Panc1 (cell line): ENCODE measurements around the gene AMIGO1. TPM values are rescaled to one million over a fixed set of nuclear protein-coding genes. Genes with fewer than 3 reads are reported as not detected.

Experiments used
- ATAC-seq: fragments of 200-7000 bp; cut with Tn5 transposase; 2 replicates; pipeline ENCODE4 v1.9.1; 2020; ENCODE audit warnings: mild to moderate bottlenecking, moderate library complexity
- BruUV-seq: library from RNA; stranded (reverse); fragments of 400-500 nt; replicated peaks from 2 replicates; lab custom pipeline; 2021; lab: Mats Ljungman, UMichigan
- CTCF ChIA-PET: fragments of 300-600 bp; sonication (Branson Sonifier 250); formaldehyde crosslinking; loops from one replicate; lab custom pipeline; 2022; ENCODE audit warnings: antibody characterized with exemption; lab: Charles Lee
- POLR2A ChIA-PET: fragments of 300-600 bp; sonication (Branson Sonifier 250); formaldehyde crosslinking; loops from one replicate; lab custom pipeline; 2022; ENCODE audit warnings: antibody characterized with exemption; lab: Charles Lee
- DNase-seq: peaks from one replicate; pipeline ENCODE4 v3.0.0-alpha.2; 2010; ENCODE audit warnings: low read depth, low spot score
- H3K27ac ChIP-seq: 2 replicates; pipeline ENCODE4 v1.5.1; 2011; ENCODE audit warnings: mild to moderate bottlenecking, low read length, inconsistent platforms
- H3K27me3 ChIP-seq: fragments of 200-500 bp; sonication (Bioruptor generic); 2 replicates; pipeline ENCODE4 v1.6.0; 2014; ENCODE audit warnings: low read length, inconsistent platforms; ENCODE audit not compliant: control insufficient read depth, insufficient read depth
- H3K36me3 ChIP-seq: fragments of 200-500 bp; sonication (Bioruptor generic); 2 replicates; pipeline ENCODE4 v1.5.1; 2014; ENCODE audit warnings: inconsistent platforms, mild to moderate bottlenecking, low read length, moderate library complexity; ENCODE audit not compliant: control insufficient read depth, insufficient read depth
- H3K4me1 ChIP-seq: 2 replicates; pipeline ENCODE4 v1.5.1; 2011; ENCODE audit warnings: inconsistent platforms, mild to moderate bottlenecking, low read length, moderate library complexity; ENCODE audit not compliant: control insufficient read depth, insufficient read depth
- H3K4me3 ChIP-seq, 2 experiments: 2 replicates each; pipeline ENCODE4 v1.5.1; 2011 to 2012; ENCODE audit warnings: low read depth in 2 of 2, low read length in 2 of 2, mild to moderate bottlenecking in 2 of 2, inconsistent platforms in 1 of 2, moderate library complexity in 1 of 2
- H3K9me3 ChIP-seq: fragments of 200-500 bp; sonication (Bioruptor generic); 2 replicates; pipeline ENCODE4 v1.5.1; 2014; ENCODE audit warnings: low read depth, mild to moderate bottlenecking, inconsistent platforms, low read length, moderate library complexity; ENCODE audit not compliant: control insufficient read depth, insufficient read depth
- CTCF ChIP-seq: fragments of 450-650 bp; IDR thresholded peaks from 2 replicates; pipeline ENCODE4 v1.5.1; 2017; ENCODE audit warnings: mild to moderate bottlenecking
- POLR2AphosphoS5 ChIP-seq: IDR thresholded peaks from 2 replicates; pipeline ENCODE4 v1.6.1; 2012; ENCODE audit warnings: mild to moderate bottlenecking, low read depth, low read length, moderate library complexity
- SIN3A ChIP-seq: IDR thresholded peaks from 2 replicates; pipeline ENCODE4 v1.6.1; 2012; ENCODE audit warnings: low read depth, mild to moderate bottlenecking, low read length, moderate library complexity, borderline replicate concordance; ENCODE audit not compliant: insufficient read depth
- TCF7L2 ChIP-seq: IDR thresholded peaks from 2 replicates; pipeline ENCODE4 v1.6.1; 2011; ENCODE audit warnings: mild to moderate bottlenecking, low read depth, low read length, inconsistent platforms
- in situ Hi-C: cut with HindIII; loops from 2 replicates; pipeline ENCODE4 v1.10.0; 2016; ENCODE audit warnings: low sequenced_read_pairs, low pct_unique_long_range_greater_than_20kb
- intact Hi-C: fragments of 100-400 bp; cut with micrococcal nuclease; formaldehyde crosslinking; loops from one replicate; pipeline ENCODE4 v1.10.0; 2022; ENCODE audit not compliant: unreplicated experiment
- total RNA-seq: library from RNA; stranded (reverse); gene quantifications from one replicate; pipeline ENCODE4 v1.2.1, GENCODE V29; 2021; ENCODE audit not compliant: unreplicated experiment
- TF ChIP-seq, protein P1 (sequence below), 2 experiments: IDR thresholded peaks; 2 replicates each; pipeline ENCODE4 v1.6.1; 2011 to 2012; ENCODE audit warnings: low read depth in 2 of 2, control low read depth in 1 of 2, low read length in 1 of 2, mild to moderate bottlenecking in 1 of 2, moderate library complexity in 1 of 2; ENCODE audit not compliant: insufficient read depth in 1 of 2

AMIGO1 gene
- total RNA-seq, 1 experiment from 2014 or later: 0.64 TPM

GRCh38 chr1:109479901-109480300, 29.6 kb downstream of the AMIGO1 start:
- BruUV-seq: no TSS peak
- Histone ChIP-seq H3K4me1 (peaks cover 2% of the 10 kb centered on the region; the same call in 1 of the 2 replicates), H3K27me3 (no peaks in the 10 kb centered on the region), H3K9me3 (no peaks in the 10 kb centered on the region), H3K4me3 (no peak overlapping the region), H3K36me3 (no peaks in the 10 kb centered on the region), H3K27ac (no peak overlapping the region)
- ChIA-PET CTCF (no interaction called here), POLR2A (no interaction called here)
- DNase-seq: no peak
- ATAC-seq: no peak
- intact Hi-C loops (no loop called here), in situ Hi-C loops (no loop called here)
- TF ChIP-seq SIN3A: no peak
- TF ChIP-seq TCF7L2: no peak
- TF ChIP-seq CTCF: no peak
- no peak for TF ChIP-seq POLR2AphosphoS5
- TF ChIP-seq, protein P1, sequence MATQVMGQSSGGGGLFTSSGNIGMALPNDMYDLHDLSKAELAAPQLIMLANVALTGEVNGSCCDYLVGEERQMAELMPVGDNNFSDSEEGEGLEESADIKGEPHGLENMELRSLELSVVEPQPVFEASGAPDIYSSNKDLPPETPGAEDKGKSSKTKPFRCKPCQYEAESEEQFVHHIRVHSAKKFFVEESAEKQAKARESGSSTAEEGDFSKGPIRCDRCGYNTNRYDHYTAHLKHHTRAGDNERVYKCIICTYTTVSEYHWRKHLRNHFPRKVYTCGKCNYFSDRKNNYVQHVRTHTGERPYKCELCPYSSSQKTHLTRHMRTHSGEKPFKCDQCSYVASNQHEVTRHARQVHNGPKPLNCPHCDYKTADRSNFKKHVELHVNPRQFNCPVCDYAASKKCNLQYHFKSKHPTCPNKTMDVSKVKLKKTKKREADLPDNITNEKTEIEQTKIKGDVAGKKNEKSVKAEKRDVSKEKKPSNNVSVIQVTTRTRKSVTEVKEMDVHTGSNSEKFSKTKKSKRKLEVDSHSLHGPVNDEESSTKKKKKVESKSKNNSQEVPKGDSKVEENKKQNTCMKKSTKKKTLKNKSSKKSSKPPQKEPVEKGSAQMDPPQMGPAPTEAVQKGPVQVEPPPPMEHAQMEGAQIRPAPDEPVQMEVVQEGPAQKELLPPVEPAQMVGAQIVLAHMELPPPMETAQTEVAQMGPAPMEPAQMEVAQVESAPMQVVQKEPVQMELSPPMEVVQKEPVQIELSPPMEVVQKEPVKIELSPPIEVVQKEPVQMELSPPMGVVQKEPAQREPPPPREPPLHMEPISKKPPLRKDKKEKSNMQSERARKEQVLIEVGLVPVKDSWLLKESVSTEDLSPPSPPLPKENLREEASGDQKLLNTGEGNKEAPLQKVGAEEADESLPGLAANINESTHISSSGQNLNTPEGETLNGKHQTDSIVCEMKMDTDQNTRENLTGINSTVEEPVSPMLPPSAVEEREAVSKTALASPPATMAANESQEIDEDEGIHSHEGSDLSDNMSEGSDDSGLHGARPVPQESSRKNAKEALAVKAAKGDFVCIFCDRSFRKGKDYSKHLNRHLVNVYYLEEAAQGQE (IDR thresholded peaks at IDR 0.05; ENCODE audit: insufficient read depth in 1 of 2, low read depth in 2 of 2, low read length in 1 of 2): no peak

- no peak for TF ChIP-seq SIN3A
- TF ChIP-seq TCF7L2: no peak
- TF ChIP-seq CTCF: no peak
- no peak for TF ChIP-seq POLR2AphosphoS5
- TF ChIP-seq, protein P1 (IDR thresholded peaks at IDR 0.05; ENCODE audit: insufficient read depth in 1 of 2, low read depth in 2 of 2, low read length in 1 of 2): no peak
- in situ Hi-C loops: no loop called here
- no peaks in the 10 kb centered on the region for H3K36me3 ChIP-seq
- no peak overlapping the region for H3K27ac ChIP-seq
- no TSS peak for BruUV-seq
- intact Hi-C loops: no loop called here
- no peaks in the 10 kb centered on the region for H3K9me3 ChIP-seq
- ChIA-PET POLR2A (no interaction called here), CTCF (no interaction called here)
- H3K4me1 ChIP-seq: no peaks in the 10 kb centered on the region
- ATAC-seq (no peak), DNase-seq (no peak)
- no peaks in the 10 kb centered on the region for H3K27me3 ChIP-seq
- H3K4me3 ChIP-seq: no peak overlapping the region
Measured at GRCh38 chr1:109479311-109479710, 30.2 kb downstream of the AMIGO1 start.
